ENCODE measurements around the gene PIWIL1. TPM values are rescaled to one million over a fixed set of nuclear protein-coding genes. Genes with fewer than 3 reads are reported as not detected.

PIWIL1 gene
- total RNA-seq, 1 experiment from 2014 or later: not detected

- no peak for ATAC-seq
- ChIA-PET CTCF (no interaction called here), POLR2A (ENCODE audit: unreplicated experiment) (no interaction called here)
Observed at GRCh38 chr12:130342442-130342841, 4.8 kb downstream of the PIWIL1 start.

GRCh38 chr12:130342842-130343241 lies 5.2 kb downstream of the PIWIL1 start:
- Histone ChIP-seq H4K20me1 (ENCODE audit: low read length) (no peaks in the 10 kb centered on the region), H3K36me3 (ENCODE audit: low read depth, low read length) (no peaks in the 10 kb centered on the region), H3K27me3 (ENCODE audit: low read length) (no peaks in the 10 kb centered on the region), H3F3A (ENCODE audit: low read length, unreplicated experiment) (no peaks in the 10 kb centered on the region), H3K4me3 (ENCODE audit: low read length) (no peak overlapping the region), H3K4me1 (ENCODE audit: insufficient read depth, low read length) (no peaks in the 10 kb centered on the region), H2AFZ (ENCODE audit: low read length) (no peak overlapping the region), H3K9me3 (ENCODE audit: low read length) (no peaks in the 10 kb centered on the region), H3K27ac (ENCODE audit: low read length) (no peak overlapping the region), H3K9ac (ENCODE audit: low read length) (no peak overlapping the region), H3K4me2 (ENCODE audit: low read length) (no peak overlapping the region), H3K79me2 (ENCODE audit: low read length) (no peaks in the 10 kb centered on the region), H3K9me2 (replicated peaks; ENCODE audit: low read length) (no peaks in the 10 kb centered on the region)
- ATAC-seq: no peak
- TF ChIP-seq CTCF (conservative IDR thresholded peaks at IDR 0.05; ENCODE audit: low read depth, low read length) (no peak), EZH2 (IDR thresholded peaks at IDR 0.05; ENCODE audit: low read length, unreplicated experiment) (no peak)
- POLR2A ChIA-PET (ENCODE audit: unreplicated experiment): no interaction called here
- CTCF ChIA-PET: no interaction called here
- BruUV-seq (replicated peaks): no TSS peak
- no peak for DNase-seq
- intact Hi-C loops (cut with micrococcal nuclease): no loop called here

More at GRCh38 chr12:130342442-130342841, 4.8 kb downstream of the PIWIL1 start:
- DNase-seq: no peak
- Histone ChIP-seq H3K27ac (ENCODE audit: low read length) (no peak overlapping the region), H3K4me3 (ENCODE audit: low read length) (no peak overlapping the region), H3K9ac (ENCODE audit: low read length) (no peak overlapping the region), H3K27me3 (ENCODE audit: low read length) (no peaks in the 10 kb centered on the region), H3K9me3 (ENCODE audit: low read length) (no peaks in the 10 kb centered on the region), H3K36me3 (ENCODE audit: low read depth, low read length) (no peaks in the 10 kb centered on the region), H3K79me2 (ENCODE audit: low read length) (no peaks in the 10 kb centered on the region), H3F3A (ENCODE audit: low read length, unreplicated experiment) (no peaks in the 10 kb centered on the region), H3K4me2 (ENCODE audit: low read length) (no peak overlapping the region), H4K20me1 (ENCODE audit: low read length) (no peaks in the 10 kb centered on the region), H3K9me2 (replicated peaks; ENCODE audit: low read length) (no peaks in the 10 kb centered on the region), H3K4me1 (ENCODE audit: insufficient read depth, low read length) (no peaks in the 10 kb centered on the region), H2AFZ (ENCODE audit: low read length) (no peak overlapping the region)
- TF ChIP-seq EZH2phosphoT487 (IDR thresholded peaks at IDR 0.05; ENCODE audit: borderline replicate concordance, low read length): no peak
- no peak for TF ChIP-seq EZH2 (IDR thresholded peaks at IDR 0.05; ENCODE audit: low read length, unreplicated experiment)
- intact Hi-C loops (cut with micrococcal nuclease): no loop called here
- no TSS peak for BruUV-seq (replicated peaks)

GRCh38 chr12:130344529-130344928 lies 6.8 kb downstream of the PIWIL1 start:
- Histone ChIP-seq H3K79me2 (ENCODE audit: low read length) (no peaks in the 10 kb centered on the region), H3K27me3 (ENCODE audit: low read length) (no peaks in the 10 kb centered on the region), H3K9me2 (replicated peaks; ENCODE audit: low read length) (no peaks in the 10 kb centered on the region), H3K4me1 (ENCODE audit: insufficient read depth, low read length) (no peaks in the 10 kb centered on the region), H2AFZ (ENCODE audit: low read length) (no peak overlapping the region), H3K27ac (ENCODE audit: low read length) (no peak overlapping the region), H3K4me2 (ENCODE audit: low read length) (no peak overlapping the region), H3K4me3 (ENCODE audit: low read length) (no peak overlapping the region), H4K20me1 (ENCODE audit: low read length) (no peaks in the 10 kb centered on the region), H3K9me3 (ENCODE audit: low read length) (no peaks in the 10 kb centered on the region), H3K36me3 (ENCODE audit: low read depth, low read length) (no peaks in the 10 kb centered on the region), H3F3A (ENCODE audit: low read length, unreplicated experiment) (no peaks in the 10 kb centered on the region), H3K9ac (ENCODE audit: low read length) (no peak overlapping the region)
- BruUV-seq (replicated peaks): no TSS peak
- ChIA-PET POLR2A (ENCODE audit: unreplicated experiment) (no interaction called here), CTCF (no interaction called here)
- TF ChIP-seq EZH2 (IDR thresholded peaks at IDR 0.05; ENCODE audit: low read length, unreplicated experiment) (no peak), EZH2phosphoT487 (IDR thresholded peaks at IDR 0.05; ENCODE audit: borderline replicate concordance, low read length) (no peak), CTCF (conservative IDR thresholded peaks at IDR 0.05; ENCODE audit: low read depth, low read length) (no peak)
- intact Hi-C loops (cut with micrococcal nuclease): no loop called here
- no peak for ATAC-seq
- no peak for DNase-seq

Data from PC-3 (cell line).